HEK293 (cell line): ENCODE data around the gene GIPC2.

Source experiments
- CTCF ChIA-PET: fragments of 350-600 bp; formaldehyde crosslinking; extraction: SDS; loops from one replicate; lab custom pipeline; 2021; ENCODE audit warnings: antibody characterized with exemption; lab: Yijun Ruan, JAX
- POLR2A ChIA-PET: fragments of 300-600 bp; formaldehyde crosslinking; extraction: SDS; loops from one replicate; lab custom pipeline; 2020; ENCODE audit warnings: antibody characterized with exemption, inconsistent platforms; lab: Yijun Ruan, JAX
- H3K27ac ChIP-seq: fragments of 200-500 bp; sonication (Bioruptor generic); 2 replicates; pipeline ENCODE4 v1.5.1; 2014; ENCODE audit warnings: low read depth, low read length, control low read depth, inconsistent platforms; ENCODE audit errors: extremely low read depth
- H3K36me3 ChIP-seq, 2 experiments: fragments of 200-500 bp in 1 of 2; sonication (Bioruptor generic) in 1 of 2; 1 replicate in 1 of 2; 2 replicates in 1 of 2; pipeline ENCODE4 v1.5.1; 2014 to 2017; ENCODE audit warnings: inconsistent platforms in 2 of 2, low read length in 2 of 2; ENCODE audit not compliant: control insufficient read depth in 2 of 2, insufficient read depth in 1 of 2
- H3K4me1 ChIP-seq: fragments of 200-500 bp; sonication (Bioruptor generic); 2 replicates; pipeline ENCODE4 v1.5.1; 2014; ENCODE audit warnings: mild to moderate bottlenecking, low read length, inconsistent platforms; ENCODE audit not compliant: control insufficient read depth, insufficient read depth
- H3K4me3 ChIP-seq: 2 replicates; pipeline ENCODE4 v1.5.1; 2011; ENCODE audit warnings: low read depth, mild to moderate bottlenecking, control low read depth, low read length, moderate library complexity
- H3K9me3 ChIP-seq: fragments of 200-500 bp; sonication (Bioruptor generic); 2 replicates; pipeline ENCODE4 v1.5.1; 2014; ENCODE audit warnings: low read depth, low read length, inconsistent platforms; ENCODE audit not compliant: control insufficient read depth, insufficient read depth
- IKZF3 ChIP-seq: fragments of 450-650 bp; IDR thresholded peaks from 2 replicates; pipeline ENCODE4 v1.5.0; 2018; ENCODE audit warnings: missing biosample characterization, mild to moderate bottlenecking, missing genetic modification characterization, moderate library complexity
- KLF17 ChIP-seq: fragments of 450-650 bp; formaldehyde crosslinking; IDR thresholded peaks from 2 replicates; pipeline ENCODE4 v1.5.1; 2016; ENCODE audit warnings: missing biosample characterization, missing genetic modification characterization
- PRDM1 ChIP-seq: fragments of 450-650 bp; formaldehyde crosslinking; IDR thresholded peaks from 2 replicates; pipeline ENCODE4; 2016; ENCODE audit warnings: missing biosample characterization, missing genetic modification characterization
- SALL2 ChIP-seq: fragments of 450-650 bp; formaldehyde crosslinking; IDR thresholded peaks from 2 replicates; pipeline ENCODE4 v1.5.0; 2017; ENCODE audit warnings: missing biosample characterization, mild to moderate bottlenecking, missing genetic modification characterization, borderline replicate concordance
- SCRT1 ChIP-seq: fragments of 450-650 bp; formaldehyde crosslinking; IDR thresholded peaks from 2 replicates; pipeline ENCODE4 v1.5.1; 2016; ENCODE audit warnings: missing biosample characterization, missing genetic modification characterization, borderline replicate concordance
- SCRT2 ChIP-seq: fragments of 450-650 bp; formaldehyde crosslinking; IDR thresholded peaks from 2 replicates; pipeline ENCODE4 v1.5.1; 2016; ENCODE audit warnings: missing biosample characterization, missing genetic modification characterization
- TRIM28 ChIP-seq: IDR thresholded peaks from 2 replicates; pipeline ENCODE4 v1.6.1; 2011; ENCODE audit warnings: low read length, control low read depth, borderline replicate concordance
- ZBTB26 ChIP-seq: fragments of 450-650 bp; formaldehyde crosslinking; optimal IDR thresholded peaks from 2 replicates; pipeline ENCODE3; 2016; ENCODE audit warnings: missing biosample characterization, mild to moderate bottlenecking, missing genetic modification characterization
- ZBTB48 ChIP-seq: fragments of 450-650 bp; formaldehyde crosslinking; IDR thresholded peaks from 2 replicates; pipeline ENCODE4 v1.5.1; 2016; ENCODE audit warnings: missing biosample characterization, missing genetic modification characterization
- ZFP41 ChIP-seq: fragments of 450-650 bp; formaldehyde crosslinking; IDR thresholded peaks from 2 replicates; pipeline ENCODE4 v1.5.1; 2016; ENCODE audit warnings: missing biosample characterization, missing genetic modification characterization, borderline replicate concordance
- ZNF146 ChIP-seq: fragments of 450-650 bp; formaldehyde crosslinking; IDR thresholded peaks from 2 replicates; pipeline ENCODE4 v1.5.1; 2016; ENCODE audit warnings: missing biosample characterization, missing genetic modification characterization
- ZNF223 ChIP-seq: fragments of 450-650 bp; formaldehyde crosslinking; IDR thresholded peaks from 2 replicates; pipeline ENCODE4 v1.5.1; 2016; ENCODE audit warnings: missing biosample characterization, missing genetic modification characterization
- ZNF501 ChIP-seq: fragments of 450-650 bp; formaldehyde crosslinking; IDR thresholded peaks from 2 replicates; pipeline ENCODE4 v1.5.1; 2016; ENCODE audit warnings: missing biosample characterization, missing genetic modification characterization
- ZNF561 ChIP-seq: fragments of 450-650 bp; IDR thresholded peaks from 2 replicates; pipeline ENCODE4 v1.5.1; 2018; ENCODE audit warnings: missing biosample characterization, missing genetic modification characterization, borderline replicate concordance
- ZNF629 ChIP-seq: fragments of 450-650 bp; formaldehyde crosslinking; IDR thresholded peaks from 2 replicates; pipeline ENCODE4 v1.5.1; 2017; ENCODE audit warnings: missing biosample characterization, missing genetic modification characterization
- ZNF785 ChIP-seq: fragments of 450-650 bp; formaldehyde crosslinking; IDR thresholded peaks from 2 replicates; pipeline ENCODE4 v1.5.1; 2016; ENCODE audit warnings: missing biosample characterization, missing genetic modification characterization
- ZNF830 ChIP-seq: fragments of 450-650 bp; IDR thresholded peaks from 2 replicates; pipeline ENCODE4 v1.5.0; 2018; ENCODE audit warnings: missing biosample characterization, missing genetic modification characterization, low read depth, mild to moderate bottlenecking, moderate library complexity
- TF ChIP-seq, protein P1 (sequence below): fragments of 450-650 bp; formaldehyde crosslinking; IDR thresholded peaks from 2 replicates; pipeline ENCODE4 v1.5.1; 2017; ENCODE audit warnings: missing biosample characterization, missing genetic modification characterization
- TF ChIP-seq, protein P2 (sequence below): fragments of 450-650 bp; formaldehyde crosslinking; IDR thresholded peaks from 2 replicates; pipeline ENCODE4 v1.5.1; 2016; ENCODE audit warnings: missing biosample characterization, missing genetic modification characterization
- TF ChIP-seq, protein P3 (sequence below): fragments of 450-650 bp; formaldehyde crosslinking; IDR thresholded peaks from 2 replicates; pipeline ENCODE4 v1.5.1; 2016; ENCODE audit warnings: missing biosample characterization, missing genetic modification characterization

The GIPC2 gene

GRCh38 chr1:78038491-78038939, 7.3 kb upstream of the GIPC2 start (continued):
- no peak for TF ChIP-seq ZBTB26

GRCh38 chr1:78040484-78041089, 5.2 kb upstream of the GIPC2 start:
- H3K4me1 ChIP-seq, result no peaks in the 10 kb centered on the region
- no peak overlapping the region for H3K27ac ChIP-seq
- CTCF ChIA-PET, result no interaction called here
- H3K36me3 ChIP-seq, result no peaks in the 10 kb centered on the region
- TF ChIP-seq PRDM1 (tag by site-specific recombination) (peak; percentile 75), SALL2 (tag by site-specific recombination) (no peak), ZNF830 (tag by site-specific recombination) (no peak), ZNF785 (tag by site-specific recombination) (no peak)
- TF ChIP-seq, protein P1, sequence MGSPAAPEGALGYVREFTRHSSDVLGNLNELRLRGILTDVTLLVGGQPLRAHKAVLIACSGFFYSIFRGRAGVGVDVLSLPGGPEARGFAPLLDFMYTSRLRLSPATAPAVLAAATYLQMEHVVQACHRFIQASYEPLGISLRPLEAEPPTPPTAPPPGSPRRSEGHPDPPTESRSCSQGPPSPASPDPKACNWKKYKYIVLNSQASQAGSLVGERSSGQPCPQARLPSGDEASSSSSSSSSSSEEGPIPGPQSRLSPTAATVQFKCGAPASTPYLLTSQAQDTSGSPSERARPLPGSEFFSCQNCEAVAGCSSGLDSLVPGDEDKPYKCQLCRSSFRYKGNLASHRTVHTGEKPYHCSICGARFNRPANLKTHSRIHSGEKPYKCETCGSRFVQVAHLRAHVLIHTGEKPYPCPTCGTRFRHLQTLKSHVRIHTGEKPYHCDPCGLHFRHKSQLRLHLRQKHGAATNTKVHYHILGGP (tag by site-specific recombination), result no peak
- TF ChIP-seq, all 188 proteins: peak for 1
- Histone ChIP-seq H3K4me3 (no peak overlapping the region), H3K9me3 (no peaks in the 10 kb centered on the region)
- POLR2A ChIA-PET, result interaction anchor here (1.6 kb wide), 1 partner anchor 36 kb away, joined by 7 read pairs; the partner anchor contains the start of gene DNAJB4

DNA sequence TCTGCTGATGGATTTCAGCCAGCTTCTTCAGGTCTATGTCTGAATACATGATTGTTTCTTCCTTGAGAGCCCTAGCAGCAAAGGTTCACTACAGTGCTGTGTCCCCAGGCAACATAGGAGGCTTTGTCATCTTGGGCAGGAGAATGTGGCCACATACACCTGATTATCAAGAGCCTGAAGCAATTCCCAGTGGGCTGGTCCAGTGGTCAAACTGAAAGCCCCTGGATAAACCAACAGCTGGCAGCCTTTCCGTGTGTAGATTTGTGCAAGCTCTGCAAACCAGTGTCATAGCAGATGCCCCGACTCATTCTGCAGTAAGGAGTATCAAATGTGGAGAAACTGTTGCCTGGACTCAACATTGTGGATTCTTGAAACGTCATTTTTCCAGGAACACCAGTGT, 2.3 kb upstream of the GIPC2 start:
- ChIA-PET POLR2A (interaction anchor here (0.7 kb wide), 1 partner anchor 15 kb away, joined by 3 read pairs; no protein-coding TSS in a partner anchor), CTCF (no interaction called here)
- no peak overlapping the region for H3K27ac ChIP-seq
- H3K36me3 ChIP-seq, result no peaks in the 10 kb centered on the region
- H3K4me1 ChIP-seq, result no peaks in the 10 kb centered on the region
- TF ChIP-seq ZFP41 (tag by site-specific recombination) (no peak), ZNF501 (no peak), SCRT2 (tag by site-specific recombination) (no peak), SCRT1 (no peak)
- TF ChIP-seq, protein P2, sequence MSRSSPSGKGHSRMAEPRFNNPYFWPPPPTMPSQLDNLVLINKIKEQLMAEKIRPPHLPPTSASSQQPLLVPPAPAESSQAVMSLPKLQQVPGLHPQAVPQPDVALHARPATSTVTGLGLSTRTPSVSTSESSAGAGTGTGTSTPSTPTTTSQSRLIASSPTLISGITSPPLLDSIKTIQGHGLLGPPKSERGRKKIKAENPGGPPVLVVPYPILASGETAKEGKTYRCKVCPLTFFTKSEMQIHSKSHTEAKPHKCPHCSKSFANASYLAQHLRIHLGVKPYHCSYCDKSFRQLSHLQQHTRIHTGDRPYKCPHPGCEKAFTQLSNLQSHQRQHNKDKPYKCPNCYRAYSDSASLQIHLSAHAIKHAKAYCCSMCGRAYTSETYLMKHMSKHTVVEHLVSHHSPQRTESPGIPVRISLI (tag by site-specific recombination), result no peak
- no peak overlapping the region for H3K4me3 ChIP-seq
- no peaks in the 10 kb centered on the region for H3K9me3 ChIP-seq

DNA sequence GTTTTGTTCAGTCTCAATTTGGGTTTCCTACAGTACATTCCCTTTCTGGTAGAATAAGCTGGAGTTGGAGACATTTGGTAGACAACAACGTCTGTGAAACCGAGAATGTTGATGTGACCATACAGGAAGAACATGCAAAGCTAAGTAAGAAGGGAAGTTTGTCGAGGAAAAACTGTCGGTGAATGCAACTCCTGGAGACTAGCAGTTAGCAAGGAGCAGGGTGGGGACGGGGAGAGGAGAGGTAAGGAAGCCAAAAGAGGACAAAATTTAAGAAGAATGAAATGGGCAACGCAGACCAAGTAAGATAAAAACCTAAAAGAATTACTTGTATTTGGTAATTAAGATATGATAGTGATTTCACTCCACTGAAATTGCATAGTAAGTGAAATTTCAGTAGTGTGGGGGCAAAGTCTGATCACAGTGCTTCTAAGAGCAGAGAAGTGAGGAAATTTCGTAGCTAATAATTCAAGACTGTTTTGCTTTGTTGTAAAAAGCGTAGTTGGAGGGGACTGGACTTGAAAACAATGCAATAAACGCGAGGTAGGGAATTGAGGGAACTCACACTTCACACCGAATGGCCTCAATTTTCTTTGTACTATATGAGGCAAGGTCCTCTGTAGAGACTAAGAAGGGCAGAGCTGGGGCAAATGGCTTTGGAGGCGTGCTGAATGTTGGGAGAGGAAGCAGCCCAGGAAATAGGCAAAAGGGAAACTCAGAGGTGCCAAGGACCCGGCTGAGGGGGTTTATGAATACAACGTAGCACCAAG, 787 bp upstream of the GIPC2 start:
- Histone ChIP-seq H3K4me3 (no peak overlapping the region), H3K4me1 (no peaks in the 10 kb centered on the region), H3K36me3 (no peaks in the 10 kb centered on the region), H3K27ac (no peak overlapping the region), H3K9me3 (no peaks in the 10 kb centered on the region)
- ChIA-PET CTCF (interaction anchor here (0.7 kb wide), 1 partner anchor 1761 kb away, joined by 3 read pairs; no protein-coding TSS in a partner anchor), POLR2A (no interaction called here)
- TF ChIP-seq ZNF561, result no peak
- no peak for TF ChIP-seq ZBTB26
- no peak for TF ChIP-seq ZNF223
- no peak for TF ChIP-seq ZBTB48
- no peak for TF ChIP-seq ZNF146
- no peak for TF ChIP-seq ZNF629 (tag by site-specific recombination)
- TF ChIP-seq IKZF3, result no peak
- TF ChIP-seq TRIM28, result no peak
- TF ChIP-seq, protein P3, sequence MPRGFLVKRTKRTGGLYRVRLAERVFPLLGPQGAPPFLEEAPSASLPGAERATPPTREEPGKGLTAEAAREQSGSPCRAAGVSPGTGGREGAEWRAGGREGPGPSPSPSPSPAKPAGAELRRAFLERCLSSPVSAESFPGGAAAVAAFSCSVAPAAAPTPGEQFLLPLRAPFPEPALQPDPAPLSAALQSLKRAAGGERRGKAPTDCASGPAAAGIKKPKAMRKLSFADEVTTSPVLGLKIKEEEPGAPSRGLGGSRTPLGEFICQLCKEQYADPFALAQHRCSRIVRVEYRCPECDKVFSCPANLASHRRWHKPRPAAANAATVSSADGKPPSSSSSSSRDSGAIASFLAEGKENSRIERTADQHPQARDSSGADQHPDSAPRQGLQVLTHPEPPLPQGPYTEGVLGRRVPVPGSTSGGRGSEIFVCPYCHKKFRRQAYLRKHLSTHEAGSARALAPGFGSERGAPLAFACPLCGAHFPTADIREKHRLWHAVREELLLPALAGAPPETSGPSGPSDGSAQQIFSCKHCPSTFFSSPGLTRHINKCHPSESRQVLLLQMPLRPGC (tag by site-specific recombination), result no peak
- TF ChIP-seq KLF17 (tag by site-specific recombination), result no peak
